HepG2 (cell line): ENCODE data around the gene PDLIM5. TPM values are rescaled to one million over a fixed set of nuclear protein-coding genes. Genes with fewer than 3 reads are reported as not detected.

Experiments used
- BRD4 ChIP-seq: sonication (generic); formaldehyde crosslinking; IDR thresholded peaks from 2 replicates; pipeline ENCODE4 v1.4.0; 2020; ENCODE audit warnings: missing genetic modification reagents
- CREB1 ChIP-seq, 2 experiments: fragments of 450-650 bp in 1 of 2; IDR thresholded peaks; 2 replicates each; pipeline ENCODE4 v1.6.1; 2016 to 2017; ENCODE audit warnings: control low read depth in 1 of 2, mild to moderate bottlenecking in 1 of 2, missing compliant biosample characterization in 1 of 2, missing genetic modification characterization in 1 of 2
- DZIP1 ChIP-seq: sonication (generic); formaldehyde crosslinking; IDR thresholded peaks from 2 replicates; pipeline ENCODE4 v1.5.0; 2020; ENCODE audit warnings: mild to moderate bottlenecking, missing genetic modification reagents
- ERF ChIP-seq: IDR thresholded peaks from 2 replicates; pipeline ENCODE4 v1.6.1; 2018; ENCODE audit warnings: missing biosample characterization, missing genetic modification reagents
- ESRRA ChIP-seq: sonication (generic); formaldehyde crosslinking; IDR thresholded peaks from 2 replicates; pipeline ENCODE4 v1.5.1; 2020; ENCODE audit warnings: mild to moderate bottlenecking, low read depth, missing genetic modification reagents
- MAZ ChIP-seq, 2 experiments: sonication (generic) in 1 of 2; formaldehyde crosslinking in 1 of 2; IDR thresholded peaks; 2 replicates each; pipeline versions ENCODE4 v1.5.0 to v1.6.1; 2012 to 2020; ENCODE audit warnings: low read depth in 2 of 2, mild to moderate bottlenecking in 2 of 2, borderline replicate concordance in 1 of 2, improper control_type of control experiment in 1 of 2, low read length in 1 of 2, missing genetic modification reagents in 1 of 2, moderate library complexity in 1 of 2
- NCOA1 ChIP-seq: sonication (generic); formaldehyde crosslinking; IDR thresholded peaks from 2 replicates; pipeline ENCODE4 v1.9.0; 2021; ENCODE audit warnings: missing genetic modification reagents
- RBFOX2 ChIP-seq: fragments of 200-400 bp; formaldehyde crosslinking; IDR thresholded peaks from 2 replicates; pipeline ENCODE4 v1.6.1; 2017; ENCODE audit warnings: low read depth, mild to moderate bottlenecking, low read length
- RCOR2 ChIP-seq: IDR thresholded peaks from 2 replicates; pipeline ENCODE4 v1.6.1; 2016; ENCODE audit warnings: missing biosample characterization, missing genetic modification reagents
- SMC3 ChIP-seq: IDR thresholded peaks from 2 replicates; pipeline ENCODE4 v1.6.1; 2011; ENCODE audit warnings: low read length, improper control_type of control experiment
- SNAPC2 ChIP-seq: sonication (generic); formaldehyde crosslinking; IDR thresholded peaks from 2 replicates; pipeline ENCODE4 v1.8.1; 2022; ENCODE audit warnings: mild to moderate bottlenecking, missing genetic modification reagents
- THYN1 ChIP-seq: sonication (generic); formaldehyde crosslinking; IDR thresholded peaks from 2 replicates; pipeline ENCODE4 v1.8.1; 2023; ENCODE audit warnings: low read depth, mild to moderate bottlenecking, moderate library complexity, missing genetic modification reagents, borderline replicate concordance
- ZMYM3 ChIP-seq: sonication (generic); formaldehyde crosslinking; IDR thresholded peaks from 2 replicates; pipeline ENCODE4 v1.5.1; 2020; ENCODE audit warnings: mild to moderate bottlenecking, missing genetic modification reagents
- ZNF33B ChIP-seq: sonication (generic); formaldehyde crosslinking; IDR thresholded peaks from 2 replicates; pipeline ENCODE4 v1.5.1; 2020; ENCODE audit warnings: mild to moderate bottlenecking, missing genetic modification reagents
- ZNF451 ChIP-seq: sonication (generic); formaldehyde crosslinking; IDR thresholded peaks from 2 replicates; pipeline ENCODE4 v1.5.0; 2020; ENCODE audit warnings: mild to moderate bottlenecking, missing genetic modification reagents
- ZNF510 ChIP-seq: sonication (generic); formaldehyde crosslinking; IDR thresholded peaks from 2 replicates; pipeline ENCODE4 v1.4.0; 2020; ENCODE audit warnings: low read depth, mild to moderate bottlenecking, missing genetic modification reagents
- ZNF512 ChIP-seq: sonication (generic); formaldehyde crosslinking; IDR thresholded peaks from 2 replicates; pipeline ENCODE4 v1.4.0; 2020; ENCODE audit warnings: mild to moderate bottlenecking, missing genetic modification reagents
- ZSCAN25 ChIP-seq: sonication (generic); formaldehyde crosslinking; IDR thresholded peaks from 2 replicates; pipeline ENCODE4 v1.8.0; 2022; ENCODE audit warnings: mild to moderate bottlenecking, missing genetic modification reagents
- polyA plus RNA-seq, 8 experiments: library from polyadenylated mRNA; depleted of rRNA in 3 of 8; stranded (reverse) in 7 of 8; unstranded in 1 of 8; fragments of >200 nt; fragmentation: Illumina TruSeq in 4 of 8; extraction: Trizol in 4 of 8; gene quantifications; 2 replicates each; pipeline versions ENCODE4 v1.2.1 to v1.2.3, GENCODE V29; 2011 to 2016; ENCODE audit warnings: low read depth in 4 of 8, missing spikeins in 1 of 8, mixed read lengths in 1 of 8; ENCODE audit not compliant: insufficient read depth in 1 of 8
- total RNA-seq, 5 experiments: library from RNA; depleted of rRNA; stranded (reverse); fragments of >200 nt; fragmentation: Illumina TruSeq; extraction: Trizol; gene quantifications; 2 replicates each; pipeline ENCODE4 v1.2.3, GENCODE V29; 2016; ENCODE audit warnings: low read depth in 1 of 5
- TF ChIP-seq, protein P1 (sequence below): sonication (generic); formaldehyde crosslinking; IDR thresholded peaks from 2 replicates; pipeline ENCODE4 v1.5.1; 2020; ENCODE audit warnings: mild to moderate bottlenecking, moderate library complexity, missing genetic modification reagents
- TF ChIP-seq, protein P2 (sequence below), 2 experiments: sonication (generic) in 1 of 2; formaldehyde crosslinking in 1 of 2; IDR thresholded peaks; 2 replicates each; pipeline versions ENCODE4 v1.4.0 to v1.6.1; 2016 to 2020; ENCODE audit warnings: borderline replicate concordance in 1 of 2, low read depth in 1 of 2, mild to moderate bottlenecking in 1 of 2, missing genetic modification reagents in 1 of 2

PDLIM5 gene
- total and polyA plus RNA-seq, 2 of the 13 experiments (the other 11 are each of a cell fraction or from before 2014, with no cell fraction given) = 52.8 to 119 TPM

DNA sequence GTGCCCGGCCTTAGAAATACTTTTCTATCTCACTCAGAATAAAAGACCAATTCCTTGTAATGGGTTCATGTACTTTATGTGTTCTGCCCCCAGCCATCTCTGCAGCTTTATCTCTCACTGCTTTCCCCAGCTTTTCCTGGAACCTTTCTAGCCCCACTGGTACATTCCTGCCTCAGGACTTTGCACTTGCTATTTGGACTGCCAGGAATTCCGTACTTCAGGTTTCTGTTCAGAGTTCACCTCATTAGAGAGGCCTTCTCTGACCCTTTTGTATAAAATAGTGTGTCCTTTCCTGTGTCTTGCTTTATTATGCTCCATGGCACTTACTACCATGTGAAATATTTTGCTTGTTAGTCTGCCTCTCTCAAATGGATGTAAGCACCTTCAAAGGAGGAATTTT, 112.5 kb downstream of the PDLIM5 start (continued):
- TF ChIP-seq DZIP1 (CRISPR knock-in tag) (no peak), SNAPC2 (no peak), BRD4 (CRISPR knock-in tag) (no peak), ESRRA (CRISPR knock-in tag) (peak; percentile 87), ZNF510 (no peak), RBFOX2 (no peak), CREB1 (IDR thresholded peaks at IDR 0.05) (no peak), CREB1 (CRISPR knock-in tag; IDR thresholded peaks at IDR 0.05) (peak; percentile 55), ERF (CRISPR knock-in tag) (no peak), SMC3 (peak; percentile 46), THYN1 (CRISPR knock-in tag) (no peak), ZMYM3 (CRISPR knock-in tag) (peak; percentile 87), NCOA1 (CRISPR knock-in tag) (no peak), ZNF451 (CRISPR knock-in tag) (no peak), RCOR2 (CRISPR knock-in tag) (peak; percentile 98), ZNF512 (CRISPR knock-in tag) (no peak), ZSCAN25 (no peak), ZNF33B (CRISPR knock-in tag) (no peak), MAZ (IDR thresholded peaks at IDR 0.05; ENCODE audit: borderline replicate concordance, low read depth, low read length) (0 out of 2 replicates have a peak, but pooled peaks have one; percentile 25), MAZ (CRISPR knock-in tag; IDR thresholded peaks at IDR 0.05; ENCODE audit: low read depth) (no peak)
- TF ChIP-seq, protein P1, sequence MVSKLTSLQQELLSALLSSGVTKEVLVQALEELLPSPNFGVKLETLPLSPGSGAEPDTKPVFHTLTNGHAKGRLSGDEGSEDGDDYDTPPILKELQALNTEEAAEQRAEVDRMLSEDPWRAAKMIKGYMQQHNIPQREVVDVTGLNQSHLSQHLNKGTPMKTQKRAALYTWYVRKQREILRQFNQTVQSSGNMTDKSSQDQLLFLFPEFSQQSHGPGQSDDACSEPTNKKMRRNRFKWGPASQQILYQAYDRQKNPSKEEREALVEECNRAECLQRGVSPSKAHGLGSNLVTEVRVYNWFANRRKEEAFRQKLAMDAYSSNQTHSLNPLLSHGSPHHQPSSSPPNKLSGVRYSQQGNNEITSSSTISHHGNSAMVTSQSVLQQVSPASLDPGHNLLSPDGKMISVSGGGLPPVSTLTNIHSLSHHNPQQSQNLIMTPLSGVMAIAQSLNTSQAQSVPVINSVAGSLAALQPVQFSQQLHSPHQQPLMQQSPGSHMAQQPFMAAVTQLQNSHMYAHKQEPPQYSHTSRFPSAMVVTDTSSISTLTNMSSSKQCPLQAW (CRISPR knock-in tag) = peak; percentile 89
- TF ChIP-seq, protein P2, sequence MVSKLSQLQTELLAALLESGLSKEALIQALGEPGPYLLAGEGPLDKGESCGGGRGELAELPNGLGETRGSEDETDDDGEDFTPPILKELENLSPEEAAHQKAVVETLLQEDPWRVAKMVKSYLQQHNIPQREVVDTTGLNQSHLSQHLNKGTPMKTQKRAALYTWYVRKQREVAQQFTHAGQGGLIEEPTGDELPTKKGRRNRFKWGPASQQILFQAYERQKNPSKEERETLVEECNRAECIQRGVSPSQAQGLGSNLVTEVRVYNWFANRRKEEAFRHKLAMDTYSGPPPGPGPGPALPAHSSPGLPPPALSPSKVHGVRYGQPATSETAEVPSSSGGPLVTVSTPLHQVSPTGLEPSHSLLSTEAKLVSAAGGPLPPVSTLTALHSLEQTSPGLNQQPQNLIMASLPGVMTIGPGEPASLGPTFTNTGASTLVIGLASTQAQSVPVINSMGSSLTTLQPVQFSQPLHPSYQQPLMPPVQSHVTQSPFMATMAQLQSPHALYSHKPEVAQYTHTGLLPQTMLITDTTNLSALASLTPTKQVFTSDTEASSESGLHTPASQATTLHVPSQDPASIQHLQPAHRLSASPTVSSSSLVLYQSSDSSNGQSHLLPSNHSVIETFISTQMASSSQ (IDR thresholded peaks at IDR 0.05; ENCODE audit: low read depth) = no peak
- TF ChIP-seq, protein P2 (CRISPR knock-in tag; IDR thresholded peaks at IDR 0.05; ENCODE audit: borderline replicate concordance) = peak; percentile 68; the same call in 1 of the 2 replicates
